Measurements from ENCODE around the gene WNT7A.

The WNT7A gene

DNA sequence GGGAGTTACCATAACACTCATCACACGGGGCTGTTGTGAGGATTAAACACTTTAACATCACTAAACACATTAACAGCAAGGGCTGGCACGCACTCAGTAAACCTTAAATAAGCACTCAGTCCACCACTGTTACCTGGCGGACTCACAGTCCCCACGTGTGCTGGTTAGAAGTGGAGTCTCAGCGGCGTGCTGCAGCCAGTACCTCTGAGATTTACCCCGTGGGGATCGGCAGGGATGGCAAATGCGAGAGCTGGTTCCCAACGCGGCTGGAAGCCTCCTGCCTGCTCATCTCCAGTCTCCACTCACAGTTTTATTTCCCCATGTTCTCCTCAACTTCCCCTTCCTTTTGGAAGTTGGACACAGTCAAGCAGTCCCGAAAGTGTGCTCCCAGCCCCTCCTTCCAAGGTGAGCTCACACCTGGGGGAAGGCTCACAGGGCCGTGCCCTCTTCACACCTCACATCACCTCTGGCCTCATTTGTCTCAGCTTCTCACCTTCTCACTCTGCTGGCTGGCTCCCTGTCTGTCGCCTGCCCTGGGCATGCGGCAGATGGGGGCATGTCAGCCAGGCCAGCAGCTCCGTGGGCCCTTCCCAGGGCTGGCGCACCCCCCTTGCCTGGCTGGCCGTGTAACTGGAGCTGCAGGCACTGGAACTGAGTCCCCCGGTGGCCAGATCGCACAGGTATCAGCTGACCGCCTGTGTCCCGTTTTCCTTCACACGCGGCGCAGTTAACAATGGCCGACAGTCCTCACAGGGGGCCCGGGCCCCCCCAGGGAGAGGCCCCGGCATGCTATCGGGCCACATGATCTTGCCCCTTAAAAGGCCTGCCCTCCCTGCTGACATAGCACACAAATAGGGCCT lies 87.1 kb downstream of the WNT7A start:
- no peak for DNase-seq (ENCODE audit: low read depth in 2 of 2)

DNA sequence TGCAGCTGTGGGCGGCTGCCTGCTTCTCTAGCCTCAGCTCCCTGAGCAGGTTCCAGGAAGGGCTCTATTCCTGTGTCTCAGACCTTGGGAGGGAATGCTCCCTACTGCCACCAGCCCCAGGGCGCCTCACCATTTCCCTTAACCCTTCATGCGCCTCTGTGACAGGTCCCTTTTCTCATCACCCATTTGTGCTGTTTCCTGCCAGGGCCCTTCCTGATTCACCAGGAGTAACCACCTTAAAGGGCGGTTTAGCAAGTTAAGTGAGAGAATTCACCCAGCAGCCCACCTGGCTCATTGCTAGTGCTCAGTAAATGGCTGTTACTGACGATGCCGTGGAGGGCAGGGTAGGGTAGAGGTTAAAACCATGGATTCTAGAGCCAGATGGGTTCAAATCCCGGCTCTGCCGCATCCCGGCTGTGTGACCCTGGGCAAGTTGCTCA lies 87.8 kb downstream of the WNT7A start:
- DNase-seq (ENCODE audit: low read depth in 2 of 2) = no peak

DNA sequence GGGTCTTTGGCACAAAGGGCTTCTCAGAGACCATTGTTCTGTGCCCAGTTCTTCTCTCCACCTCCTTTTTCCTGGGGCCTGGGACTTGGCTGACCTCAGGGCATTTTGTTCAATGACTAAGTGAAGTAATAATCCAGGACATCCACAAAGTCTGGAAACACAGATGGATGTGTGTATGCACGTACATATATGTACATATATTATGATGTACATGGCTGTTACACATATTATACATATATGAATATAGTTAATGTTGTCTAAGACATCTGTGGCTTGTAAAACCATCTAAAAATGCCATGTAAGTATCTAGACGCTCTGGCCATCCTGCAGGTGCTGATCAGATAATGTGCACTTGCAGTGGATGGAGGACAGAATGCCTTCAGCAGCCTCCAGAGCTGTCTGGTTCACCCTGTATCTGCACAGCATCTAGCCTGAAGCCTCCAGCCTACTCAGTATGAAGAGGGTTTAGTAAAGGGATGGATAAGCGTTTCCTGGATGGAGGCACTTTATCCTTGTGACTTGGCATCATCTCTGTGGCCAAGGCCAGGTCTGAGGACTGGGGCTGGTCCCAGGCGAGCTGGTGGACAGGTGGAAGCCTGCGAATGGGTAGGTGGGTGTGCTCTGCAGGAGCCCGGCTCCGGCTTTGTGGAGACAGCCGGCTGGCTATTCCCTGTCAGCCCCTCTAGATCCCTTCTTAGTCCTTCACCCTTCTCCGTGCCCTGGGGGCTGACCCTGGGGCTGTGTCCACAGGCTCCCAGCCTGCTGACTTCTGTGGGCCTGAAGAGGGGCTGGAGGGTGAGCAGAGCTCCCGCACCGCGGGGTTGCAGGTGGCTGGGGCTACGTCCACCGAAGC lies 88.4 kb downstream of the WNT7A start:
- no peak for DNase-seq (ENCODE audit: low read depth in 2 of 2)

- DNase-seq (ENCODE audit: low read depth in 2 of 2) = no peak
These were observed 89.3 kb downstream of the WNT7A start for GRCh38 chr3:13790376-13791197.

DNA sequence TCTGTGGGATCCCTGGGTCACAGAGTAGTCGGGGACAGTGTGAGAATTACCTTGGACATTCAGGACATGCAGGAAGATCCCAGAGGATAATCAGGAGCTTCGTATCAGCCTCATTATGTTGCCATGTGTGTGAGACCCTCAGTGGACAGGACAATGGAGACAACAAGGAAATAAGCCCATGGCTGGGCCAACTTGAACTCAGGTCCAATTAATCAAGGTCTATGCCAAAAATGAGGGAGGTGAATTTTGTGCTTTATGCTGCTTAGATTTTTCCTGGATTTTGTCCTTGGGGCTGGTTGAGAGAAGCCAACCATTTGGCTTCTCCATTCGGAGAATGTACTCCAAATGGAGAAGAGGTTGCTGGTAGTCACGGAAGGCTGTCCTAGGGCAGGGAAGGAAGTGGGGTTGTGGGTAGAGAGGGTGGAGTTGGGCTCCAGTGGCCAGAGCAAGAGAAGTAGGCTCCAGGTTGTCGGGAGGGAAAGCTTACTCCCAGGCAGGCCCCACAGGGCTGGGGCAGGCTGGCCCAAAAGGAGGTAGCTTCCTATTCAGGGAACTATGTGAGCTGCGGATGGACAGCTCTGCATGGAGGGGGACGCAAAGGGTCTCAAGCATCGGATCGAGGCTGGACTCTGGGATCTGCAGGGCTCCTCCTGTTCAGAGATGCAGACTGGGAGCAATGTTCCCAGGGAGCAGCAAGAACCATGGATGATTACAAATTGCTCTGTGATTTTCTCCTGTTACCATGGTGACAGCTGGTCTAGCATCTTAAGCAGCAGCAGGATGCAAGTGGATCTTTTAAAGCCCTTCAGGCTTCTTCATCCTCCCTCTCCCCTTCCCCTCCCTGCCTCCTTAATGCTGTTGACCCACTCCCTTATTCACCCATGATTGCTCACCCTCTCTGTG lies 91.1 kb downstream of the WNT7A start:
- DNase-seq (ENCODE audit: low read depth in 2 of 2) = no peak

DNA sequence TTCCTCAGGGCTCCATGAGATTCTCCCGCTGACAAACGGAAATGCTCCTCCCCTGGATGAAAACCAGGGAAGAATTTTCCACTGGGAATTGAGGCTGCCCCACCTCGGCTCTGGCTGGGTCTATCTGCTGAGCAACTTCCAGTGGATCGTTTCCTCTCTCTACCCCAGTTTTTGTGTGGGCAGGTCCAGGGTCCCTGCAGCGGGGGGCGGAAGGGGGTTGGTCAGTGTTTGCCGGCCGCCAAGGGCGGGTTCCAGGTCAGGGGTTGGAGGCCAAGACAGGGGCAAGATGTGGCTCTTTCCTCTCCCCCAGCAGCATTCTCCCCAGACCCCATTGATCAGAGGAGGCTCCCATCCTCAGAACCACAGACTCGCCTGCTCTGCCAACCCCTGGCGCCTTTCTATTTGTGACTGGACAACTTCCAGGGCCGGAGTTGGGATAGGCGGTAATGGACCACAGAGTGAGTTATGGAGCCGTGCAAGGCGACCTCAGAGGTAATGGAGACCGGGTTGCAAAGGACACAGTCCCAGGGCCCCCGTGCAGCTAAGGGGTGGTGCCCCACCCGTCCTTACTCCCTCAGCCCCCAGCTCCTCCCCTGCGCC lies 92.2 kb downstream of the WNT7A start:
- no peak for DNase-seq (ENCODE audit: low read depth in 2 of 2)

- DNase-seq (ENCODE audit: low read depth in 2 of 2) = no peak
These were observed 93.1 kb downstream of the WNT7A start for GRCh38 chr3:13786811-13787210.

GRCh38 chr3:13785853-13786436 lies 93.9 kb downstream of the WNT7A start:
- DNase-seq (ENCODE audit: low read depth in 2 of 2) = no peak

GRCh38 chr3:13785351-13785750 lies 94.5 kb downstream of the WNT7A start:
- DNase-seq (ENCODE audit: low read depth in 2 of 2) = no peak

- DNase-seq (ENCODE audit: low read depth in 2 of 2) = no peak
These were observed 96.4 kb downstream of the WNT7A start for GRCh38 chr3:13783476-13783875.

DNA sequence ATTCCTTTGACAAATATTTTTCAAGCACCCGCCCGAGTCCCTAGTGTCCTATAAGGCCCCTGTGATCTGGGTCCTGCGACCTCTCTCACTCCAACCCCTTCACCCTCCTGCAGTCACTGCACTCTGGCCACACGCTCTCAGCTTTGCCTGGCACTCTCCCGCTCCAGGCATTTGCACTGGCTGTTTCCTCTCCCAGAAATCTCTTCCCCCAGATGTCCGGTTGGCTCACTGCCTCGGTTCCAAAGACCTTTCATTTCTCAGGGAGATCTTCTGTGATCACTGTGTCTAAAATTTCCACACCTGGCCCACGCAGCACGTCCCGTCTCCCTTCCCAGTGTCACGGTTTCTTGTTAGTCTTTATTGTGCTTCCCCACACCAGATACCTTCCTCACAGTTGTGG lies 97.4 kb downstream of the WNT7A start:
- DNase-seq (ENCODE audit: low read depth in 2 of 2) = no peak

DNA sequence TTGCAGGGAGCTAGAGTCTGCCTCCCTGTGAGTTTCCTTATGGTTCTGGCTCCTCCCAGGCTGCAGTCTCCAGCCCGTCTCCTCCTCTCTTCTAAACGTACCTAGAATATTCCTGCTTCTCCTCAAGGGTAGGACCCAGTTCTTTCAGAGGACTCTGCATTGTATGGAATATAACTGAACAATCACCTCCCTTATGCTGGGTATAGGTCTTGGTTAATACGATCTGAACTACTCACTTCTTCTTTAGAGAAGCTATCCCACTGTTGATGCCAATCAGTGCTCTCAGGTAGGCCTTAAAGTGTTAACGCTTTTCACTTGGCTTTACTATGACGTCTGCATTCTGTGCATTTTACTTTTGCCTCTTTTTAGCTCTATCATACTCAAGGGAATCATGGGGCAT lies 98.5 kb downstream of the WNT7A start:
- DNase-seq (ENCODE audit: low read depth in 2 of 2) = no peak

DNA sequence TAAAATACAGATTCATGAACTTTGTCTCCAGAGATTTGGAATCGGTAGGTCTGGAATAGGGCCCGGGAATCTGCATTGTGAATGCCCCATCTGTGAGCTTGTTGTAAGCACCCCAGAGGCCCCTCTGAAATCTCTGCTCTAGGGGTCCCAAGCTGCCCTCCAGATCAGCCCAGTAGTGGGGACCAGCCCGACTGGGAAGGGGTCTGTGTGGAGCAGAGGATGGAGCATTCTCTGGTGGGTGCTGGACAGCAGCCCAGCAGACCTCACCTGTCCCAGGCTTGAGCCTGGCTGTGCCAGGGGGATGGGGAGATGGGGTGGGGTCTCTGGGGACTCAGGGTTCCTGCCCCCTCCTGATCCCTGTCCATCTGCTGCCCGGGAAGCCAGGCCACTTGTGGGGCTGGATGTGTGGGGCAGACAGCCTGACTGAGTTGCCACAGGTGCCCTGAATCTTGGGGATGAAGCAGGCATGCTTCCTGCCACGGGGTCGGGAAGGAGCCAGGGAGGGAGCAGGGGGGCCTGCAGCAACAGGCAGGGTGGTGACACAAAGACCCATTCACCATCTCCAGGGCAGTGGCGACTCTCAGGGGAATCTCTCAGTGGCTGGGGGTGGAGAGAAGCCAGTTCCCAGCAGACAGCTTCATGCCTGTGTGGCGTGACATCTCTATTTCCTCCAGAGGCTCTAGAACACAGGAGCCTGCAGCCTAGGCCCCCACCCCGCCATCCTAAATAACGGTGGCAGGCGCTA lies 99.3 kb downstream of the WNT7A start:
- DNase-seq (ENCODE audit: low read depth in 2 of 2) = no peak

DNA sequence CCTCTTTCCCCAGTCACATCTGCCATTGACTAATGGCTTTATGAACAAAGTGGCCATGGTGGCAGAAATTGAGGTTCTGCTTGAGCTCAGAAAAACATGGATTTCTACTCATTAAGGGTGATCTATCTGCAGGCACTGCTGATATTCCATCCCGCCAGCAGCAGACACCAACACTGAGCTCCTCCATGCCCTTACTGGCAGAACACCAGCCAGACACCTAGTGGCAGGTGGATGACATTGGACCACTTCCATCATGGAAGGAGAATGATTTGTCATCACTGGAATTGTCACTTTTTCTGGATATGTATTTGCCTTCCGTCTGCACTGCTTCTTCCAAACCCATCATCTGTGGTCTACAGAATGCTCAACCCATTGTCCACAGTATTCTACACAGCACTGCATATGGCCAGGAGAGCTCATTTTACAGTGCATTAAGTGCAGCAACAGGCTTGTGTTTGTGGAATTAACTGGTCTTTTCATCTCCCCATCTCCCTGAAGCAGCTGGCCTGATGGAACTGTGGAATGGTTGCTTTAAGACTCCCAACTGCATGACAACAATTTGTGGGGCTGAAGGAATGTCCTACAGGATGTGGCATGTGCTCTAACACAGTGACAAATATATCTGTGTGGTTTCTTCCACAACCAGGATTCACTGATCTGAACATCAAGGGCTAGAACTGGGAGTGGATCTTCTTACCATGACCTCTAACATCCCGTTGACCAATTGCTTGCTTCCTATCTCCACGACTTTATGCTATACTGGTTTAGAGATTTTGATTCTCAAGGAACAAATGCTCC lies 103.4 kb downstream of the WNT7A start:
- DNase-seq (ENCODE audit: low read depth in 2 of 2) = no peak

- no peak for DNase-seq (ENCODE audit: low read depth in 2 of 2)
These were observed 106.8 kb downstream of the WNT7A start for GRCh38 chr3:13772885-13773745.

- no peak for DNase-seq (ENCODE audit: low read depth in 2 of 2)
These were observed 107.5 kb downstream of the WNT7A start for GRCh38 chr3:13772321-13772745.

DNA sequence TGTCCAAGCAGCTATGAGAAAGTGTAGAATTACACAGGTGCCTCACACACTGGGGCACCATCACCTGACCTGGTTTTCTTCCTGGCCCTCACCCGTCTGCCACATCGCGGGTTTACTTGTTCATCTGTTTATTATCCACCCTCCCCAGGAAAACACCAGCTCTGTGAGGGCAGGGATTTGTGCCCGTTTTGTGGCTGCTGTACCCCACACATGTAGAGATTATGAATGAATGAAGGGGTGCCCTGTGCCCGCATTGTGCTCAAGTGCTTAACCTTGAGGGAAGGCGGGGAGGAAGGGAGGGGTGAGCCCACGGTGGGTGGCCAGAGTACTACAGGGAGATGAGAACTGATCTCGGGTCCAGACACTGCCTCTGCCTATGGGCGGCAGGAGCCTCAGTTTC lies 108.4 kb downstream of the WNT7A start:
- no peak for DNase-seq (ENCODE audit: low read depth in 2 of 2)

Data from stimulated activated CD8-positive, alpha-beta memory T cell treated with anti-CD3 and anti-CD28 coated beads, Interleukin-2, amount 100 ng/mL, for 1 hour (primary cell).